Gastrocnemius medialis (tissue), 4 donors: ENCODE data around the gene RUVBL2. TPM values are rescaled to one million over a fixed set of nuclear protein-coding genes. Genes with fewer than 3 reads are reported as not detected.

ENCODE experiments used
- ATAC-seq, 2 donors: fragments of 150-250 bp; one replicate each; pipeline ENCODE4 v1.9.1; 2016
- DNase-seq, 2 donors: peaks; one replicate each; pipeline ENCODE4 v3.0.0-alpha.2; 2019
- H3K27ac ChIP-seq, 4 donors: fragments of 200-600 bp; sonication (generic); 1 replicate in 1 of 4; 2 replicates in 3 of 4; pipeline ENCODE4 v1.5.1; 2016 to 2018; ENCODE audit warnings: mild to moderate bottlenecking in 2 of 4, moderate library complexity in 1 of 4
- H3K27me3 ChIP-seq, 3 donors: fragments of 200-600 bp; sonication (generic) in 2 of 3; 1 replicate in 1 of 3; 2 replicates in 2 of 3; pipeline versions ENCODE4 v1.5.1 to v1.6.0; 2016 to 2019; ENCODE audit warnings: mild to moderate bottlenecking in 1 of 3, moderate library complexity in 1 of 3
- H3K36me3 ChIP-seq, 2 donors: fragments of 200-600 bp; sonication (generic) in 1 of 2; one replicate each; pipeline ENCODE4 v1.5.1; 2017 to 2018
- H3K4me1 ChIP-seq, 2 donors: fragments of 200-600 bp; sonication (generic) in 1 of 2; one replicate each; pipeline ENCODE4 v1.5.1; 2016 to 2017; ENCODE audit warnings: mild to moderate bottlenecking in 2 of 2
- H3K4me3 ChIP-seq, 4 donors: fragments of 200-600 bp; sonication (generic) in 3 of 4; 1 replicate in 1 of 4; 2 replicates in 3 of 4; pipeline ENCODE4 v1.5.1; 2016 to 2019; ENCODE audit warnings: mild to moderate bottlenecking in 2 of 4
- H3K9me3 ChIP-seq, 3 donors: fragments of 200-600 bp; sonication (generic) in 2 of 3; 1 replicate in 1 of 3; 2 replicates in 2 of 3; pipeline ENCODE4 v1.5.1; 2016 to 2019
- POLR2A ChIP-seq, 2 donors: fragments of 450-650 bp; IDR thresholded peaks; one replicate each; pipeline ENCODE4 v1.6.1; 2017; ENCODE audit warnings: antibody characterized with exemption in 2 of 2, mild to moderate bottlenecking in 2 of 2, moderate library complexity in 2 of 2
- in situ Hi-C, 4 donors: fragments of 200-750 bp; cut with MboI; loops; one replicate each; pipeline versions ENCODE4 v1.15.0 to v1.8.0; 2017; ENCODE audit warnings: low sequenced_read_pairs in 4 of 4
- intact Hi-C: fragments of 100-400 bp; cut with DNase I; formaldehyde crosslinking; loops from one replicate; pipeline ENCODE4 v1.15.1; 2023; ENCODE audit warnings: low total_unique reads
- total RNA-seq, 4 donors: library from RNA; depleted of rRNA; stranded (reverse); fragments of >200 nt; gene quantifications; one replicate each; pipeline versions ENCODE4 v1.1.0 to v1.2.3, GENCODE V29; 2016
- TF ChIP-seq, protein P1 (sequence below), 5 experiments: fragments of 450-650 bp in 3 of 5; fragments of 200-600 bp in 2 of 5; sonication (generic) in 2 of 5; IDR thresholded peaks in 4 of 5; conservative IDR thresholded peaks in 1 of 5; 1 replicate in 4 of 5; 2 replicates in 1 of 5; pipeline ENCODE4 v1.5.1; 2016 to 2019; ENCODE audit warnings: antibody characterized with exemption in 5 of 5, mild to moderate bottlenecking in 3 of 5, moderate library complexity in 3 of 5

RUVBL2 gene
- 100 to 1,000 TPM; 134 to 185 (median 146) TPM for total RNA-seq

DNA sequence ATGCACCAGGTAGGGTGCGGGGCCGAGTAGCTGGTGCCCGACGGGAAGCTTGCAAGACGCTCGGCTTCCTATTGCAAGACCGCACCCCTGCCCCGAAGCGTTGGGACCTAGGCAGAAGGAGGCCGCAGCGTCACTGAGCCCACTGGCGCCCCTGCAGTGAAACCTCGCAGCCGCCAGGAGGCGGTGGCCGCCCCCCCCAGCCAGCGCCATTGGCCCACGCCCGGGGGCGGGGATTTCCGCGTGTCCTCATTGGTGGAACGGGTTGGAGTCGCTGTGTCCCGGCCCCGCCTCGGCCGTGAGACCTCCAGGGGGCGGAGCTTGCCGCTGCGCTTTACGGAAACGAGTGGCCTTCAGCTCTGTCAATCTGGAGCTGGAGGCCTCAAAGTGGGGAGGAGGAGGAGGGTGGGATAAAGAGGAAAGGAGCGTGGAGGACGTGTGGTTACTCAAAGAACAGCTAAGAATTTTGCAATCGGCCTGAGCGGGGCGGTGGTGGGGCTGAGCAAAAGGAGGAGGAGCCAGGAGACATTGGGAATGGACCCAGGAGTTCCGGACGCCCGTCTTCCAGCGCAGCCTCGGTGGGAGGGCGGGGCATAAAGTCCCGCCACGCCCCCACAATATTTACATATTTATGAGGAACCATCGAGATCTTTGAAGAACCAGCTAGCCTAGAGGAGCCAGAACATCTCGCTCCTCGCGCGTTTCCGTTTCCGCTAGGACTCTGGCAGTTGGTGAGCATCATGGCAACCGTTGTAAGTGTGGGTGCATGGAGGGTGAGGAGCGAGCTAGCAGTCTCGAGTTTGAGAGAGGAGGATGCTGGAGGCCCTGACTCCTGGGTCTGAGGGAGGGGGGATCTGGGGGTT, at the start of gene RUVBL2, which contains the start of gene GYS1:
TSS of gene RUVBL2 (plus strand) at position 713 of the 860 bp plus-strand sequence. CDS start at position 738, 25 bp downstream.
TSS of gene GYS1 (minus strand) at position 135 of the 860 bp plus-strand sequence. CDS start 197 bp downstream, outside the sequence.
- ATAC-seq (peak; percentile 73 to 75), DNase-seq (peak; percentile 98 to 100)
- Histone ChIP-seq H3K9me3 (no peaks in the 10 kb centered on the region), H3K27ac (peak within 1 kb of the TSS; percentile 93 to 100 (median 99)), H3K4me3 (peak within 1 kb of the TSS; percentile 75 to 99 (median 84)), H3K36me3 (peaks cover 0 to 8% of the 10 kb centered on the region in 2 donors), H3K4me1 (peaks cover 44 to 51% of the 10 kb centered on the region in 2 donors), H3K27me3 (no peaks in the 10 kb centered on the region)
- intact Hi-C loops, result loop anchor here (1.0 to 10.0 kb wide), 7 partner anchors 28 to 821 kb away; partner anchors contain the start of genes EMP3, FTL, FUZ and KCNA7
- TF ChIP-seq POLR2A (IDR thresholded peaks at IDR 0.05), result peak; percentile 98 to 99
- TF ChIP-seq, protein P1, sequence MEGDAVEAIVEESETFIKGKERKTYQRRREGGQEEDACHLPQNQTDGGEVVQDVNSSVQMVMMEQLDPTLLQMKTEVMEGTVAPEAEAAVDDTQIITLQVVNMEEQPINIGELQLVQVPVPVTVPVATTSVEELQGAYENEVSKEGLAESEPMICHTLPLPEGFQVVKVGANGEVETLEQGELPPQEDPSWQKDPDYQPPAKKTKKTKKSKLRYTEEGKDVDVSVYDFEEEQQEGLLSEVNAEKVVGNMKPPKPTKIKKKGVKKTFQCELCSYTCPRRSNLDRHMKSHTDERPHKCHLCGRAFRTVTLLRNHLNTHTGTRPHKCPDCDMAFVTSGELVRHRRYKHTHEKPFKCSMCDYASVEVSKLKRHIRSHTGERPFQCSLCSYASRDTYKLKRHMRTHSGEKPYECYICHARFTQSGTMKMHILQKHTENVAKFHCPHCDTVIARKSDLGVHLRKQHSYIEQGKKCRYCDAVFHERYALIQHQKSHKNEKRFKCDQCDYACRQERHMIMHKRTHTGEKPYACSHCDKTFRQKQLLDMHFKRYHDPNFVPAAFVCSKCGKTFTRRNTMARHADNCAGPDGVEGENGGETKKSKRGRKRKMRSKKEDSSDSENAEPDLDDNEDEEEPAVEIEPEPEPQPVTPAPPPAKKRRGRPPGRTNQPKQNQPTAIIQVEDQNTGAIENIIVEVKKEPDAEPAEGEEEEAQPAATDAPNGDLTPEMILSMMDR (IDR thresholded peaks at IDR 0.05 in 4 of 5, conservative IDR thresholded peaks at IDR 0.05 in 1 of 5), result peak; percentile 98 to 99 (median 99)
- in situ Hi-C loops, result no loop called here

DNA sequence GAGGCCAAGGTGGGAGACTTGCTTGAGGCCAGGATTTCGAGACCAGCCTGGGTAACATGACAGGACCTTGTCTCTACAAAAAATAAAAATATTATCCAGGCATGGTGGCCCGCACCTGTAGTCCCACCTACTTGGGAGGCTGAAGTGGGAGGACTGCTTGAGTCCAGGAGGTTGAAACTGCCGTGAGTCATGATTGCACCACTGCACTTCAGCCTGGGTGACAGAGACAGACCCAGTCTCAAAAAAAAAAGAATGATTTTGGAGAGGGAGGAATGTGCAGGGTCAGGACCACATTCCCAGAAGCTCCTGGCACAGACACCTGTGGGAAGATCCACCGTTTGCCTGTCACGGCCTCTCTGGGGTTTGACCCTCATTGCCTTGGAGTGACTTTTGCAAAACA, 48.3 kb upstream of the RUVBL2 start:
- Histone ChIP-seq H3K27me3 (no peaks in the 10 kb centered on the region), H3K27ac (no peak overlapping the region), H3K4me3 (no peak overlapping the region), H3K4me1 (no peaks in the 10 kb centered on the region), H3K36me3 (no peaks in the 10 kb centered on the region), H3K9me3 (no peaks in the 10 kb centered on the region)
- ATAC-seq, result no peak
- TF ChIP-seq POLR2A (IDR thresholded peaks at IDR 0.05), result no peak
- TF ChIP-seq, protein P1 (IDR thresholded peaks at IDR 0.05 in 4 of 5, conservative IDR thresholded peaks at IDR 0.05 in 1 of 5), result no peak
- intact Hi-C loops (no loop called here), in situ Hi-C loops (no loop called here)
- DNase-seq, result no peak

DNA sequence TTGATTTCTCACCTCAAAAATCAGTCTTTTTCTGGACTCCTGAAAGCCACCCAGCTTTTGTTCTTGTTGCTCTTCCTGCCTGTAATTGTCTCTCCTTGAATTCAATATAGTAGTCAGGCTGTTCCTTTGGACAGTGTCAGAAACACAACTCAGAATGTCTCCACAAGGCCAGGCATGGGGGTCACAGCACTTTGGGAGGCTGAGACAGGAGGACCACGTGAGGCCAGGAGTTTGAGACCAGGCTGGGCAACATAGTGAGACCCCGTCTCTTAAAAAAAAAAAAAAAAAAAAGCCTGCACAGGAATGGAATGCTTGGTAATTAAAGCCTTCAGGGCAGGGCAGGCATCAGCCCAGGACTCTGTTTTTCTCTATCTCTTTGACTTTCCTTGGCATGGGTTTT, 47.9 kb upstream of the RUVBL2 start:
- Histone ChIP-seq H3K4me1 (no peaks in the 10 kb centered on the region), H3K9me3 (no peaks in the 10 kb centered on the region), H3K27me3 (no peaks in the 10 kb centered on the region), H3K27ac (no peak overlapping the region), H3K36me3 (no peaks in the 10 kb centered on the region), H3K4me3 (no peak overlapping the region)
- DNase-seq, result no peak
- in situ Hi-C loops, result no loop called here
- no peak for TF ChIP-seq POLR2A (IDR thresholded peaks at IDR 0.05)
- TF ChIP-seq, protein P1 (IDR thresholded peaks at IDR 0.05 in 4 of 5, conservative IDR thresholded peaks at IDR 0.05 in 1 of 5), result no peak
- intact Hi-C loops, result no loop called here
- ATAC-seq, result no peak

DNA sequence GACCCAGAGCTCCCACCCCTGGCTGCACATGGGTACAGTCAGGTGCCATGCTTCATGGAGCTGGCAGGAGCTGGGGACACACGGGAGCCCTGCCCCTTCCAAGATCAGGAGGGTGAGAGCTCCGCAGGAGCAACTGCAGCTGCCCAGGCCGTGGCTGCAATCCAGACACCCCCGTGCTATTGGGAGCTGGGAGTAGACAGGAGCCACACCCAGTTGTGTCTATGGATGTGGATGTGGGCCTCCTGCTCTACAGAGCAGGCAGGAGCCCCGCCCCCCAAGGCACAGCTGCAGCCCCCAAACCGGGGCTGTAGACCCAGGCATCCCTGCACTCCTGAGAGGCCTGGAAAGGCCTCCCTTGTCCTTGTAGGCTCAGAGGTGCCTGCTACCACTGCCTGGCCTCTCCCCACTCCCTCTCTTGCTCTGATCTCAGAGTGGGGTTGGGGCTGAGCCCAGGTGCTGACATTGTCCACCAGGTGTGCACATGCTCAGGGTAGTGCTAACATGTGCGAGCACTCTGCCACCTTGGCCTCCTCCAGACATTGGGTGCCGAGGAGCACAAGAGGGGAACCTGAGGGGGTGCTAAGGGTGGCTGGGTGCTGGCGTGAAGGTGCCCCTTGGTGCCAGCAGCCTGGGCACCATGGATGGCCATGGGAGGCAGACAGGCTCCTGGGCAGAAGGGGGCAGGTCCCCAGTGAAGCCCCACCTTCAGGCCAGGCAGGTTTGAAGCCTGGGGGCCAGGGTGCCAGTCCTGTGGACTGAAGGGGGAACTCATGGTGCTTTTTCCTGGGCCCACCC, 47.0 kb upstream of the RUVBL2 start:
- DNase-seq (no peak), ATAC-seq (peak in 1 of 2 donors; percentile 39)
- H3K27me3 ChIP-seq, result no peaks in the 10 kb centered on the region
- no peaks in the 10 kb centered on the region for H3K4me1 ChIP-seq
- H3K4me3 ChIP-seq, result no peak overlapping the region
- TF ChIP-seq, protein P1 (IDR thresholded peaks at IDR 0.05 in 4 of 5, conservative IDR thresholded peaks at IDR 0.05 in 1 of 5), result no peak
- TF ChIP-seq POLR2A (IDR thresholded peaks at IDR 0.05), result no peak
- H3K36me3 ChIP-seq, result no peaks in the 10 kb centered on the region
- intact Hi-C loops, result no loop called here
- in situ Hi-C loops, result no loop called here
- H3K27ac ChIP-seq, result no peak overlapping the region
- H3K9me3 ChIP-seq, result no peaks in the 10 kb centered on the region
